GM12873 (cell line): ENCODE data around the gene ASTN2.

Source experiments
- CTCF ChIP-seq: IDR thresholded peaks from 2 replicates; pipeline ENCODE4 v1.5.1; 2012; ENCODE audit warnings: low read depth, mild to moderate bottlenecking, moderate library complexity, low read length, control low read depth; ENCODE audit not compliant: insufficient read depth; ENCODE audit errors: missing control alignments

ASTN2 gene

GRCh38 chr9:116939161-116939560 is 475.7 kb downstream of the ASTN2 start:
- TF ChIP-seq CTCF, result no peak

DNA sequence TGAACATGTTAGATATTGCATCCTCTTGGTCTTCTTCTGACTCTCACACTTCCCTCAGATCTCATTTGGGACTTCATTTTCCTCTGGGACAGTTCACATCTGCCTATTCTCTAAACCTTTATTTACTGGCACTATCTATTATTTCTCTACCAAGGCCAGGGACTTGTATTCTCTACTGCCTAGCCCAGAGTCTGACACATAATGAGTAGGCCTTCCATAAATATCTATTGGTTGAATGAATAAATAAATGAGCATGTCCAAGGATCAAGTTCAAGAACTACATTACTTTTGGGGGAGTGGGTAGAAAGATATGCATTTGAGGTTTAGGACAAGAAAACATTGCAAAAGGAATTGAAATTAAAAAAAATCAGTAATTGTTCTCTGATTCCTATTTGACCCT is 477.5 kb downstream of the ASTN2 start:
- no peak for TF ChIP-seq CTCF

GRCh38 chr9:116935149-116935897 is 479.5 kb downstream of the ASTN2 start:
- no peak for TF ChIP-seq CTCF

- no peak for TF ChIP-seq CTCF
These were observed 480.7 kb downstream of the ASTN2 start for GRCh38 chr9:116934131-116934530.

DNA sequence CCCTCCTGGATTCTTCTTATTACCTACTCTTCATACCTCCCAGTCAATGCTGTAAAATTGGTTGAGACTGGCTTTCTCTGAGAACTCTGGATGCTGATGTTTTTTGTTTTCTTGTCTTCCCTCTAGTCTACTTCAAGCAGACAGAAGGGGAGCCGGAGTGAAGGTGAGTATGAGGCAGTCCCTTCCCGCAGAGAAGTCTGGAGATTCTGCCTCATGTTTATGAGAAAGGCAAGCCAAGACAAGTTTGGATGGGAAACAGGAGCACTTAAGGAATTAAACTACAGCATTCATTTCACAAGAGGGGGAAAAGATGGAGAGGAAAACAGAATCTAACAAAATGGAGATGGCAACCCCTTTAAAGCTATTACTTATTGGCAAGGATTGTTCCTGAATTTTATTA is 481.6 kb downstream of the ASTN2 start:
- TF ChIP-seq CTCF, result no peak

DNA sequence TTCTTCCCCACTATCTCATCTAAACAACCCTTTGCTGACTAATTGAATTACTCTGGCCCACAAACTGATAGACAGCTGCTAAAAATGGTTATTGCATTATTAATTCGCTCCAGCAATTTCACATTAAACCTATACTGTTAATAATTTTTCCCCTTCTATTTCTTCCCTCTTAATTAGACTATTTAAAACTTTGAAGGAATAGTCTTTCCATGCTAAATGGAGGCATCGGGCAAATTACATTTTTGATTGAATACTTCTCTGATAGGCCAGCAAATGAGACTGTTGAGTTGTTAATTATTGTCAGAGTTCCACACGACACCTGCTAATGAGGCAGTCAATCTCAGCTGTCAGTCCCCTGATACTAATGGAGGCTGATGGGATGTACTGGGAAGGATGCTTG is 485.2 kb downstream of the ASTN2 start:
- TF ChIP-seq CTCF, result no peak

DNA sequence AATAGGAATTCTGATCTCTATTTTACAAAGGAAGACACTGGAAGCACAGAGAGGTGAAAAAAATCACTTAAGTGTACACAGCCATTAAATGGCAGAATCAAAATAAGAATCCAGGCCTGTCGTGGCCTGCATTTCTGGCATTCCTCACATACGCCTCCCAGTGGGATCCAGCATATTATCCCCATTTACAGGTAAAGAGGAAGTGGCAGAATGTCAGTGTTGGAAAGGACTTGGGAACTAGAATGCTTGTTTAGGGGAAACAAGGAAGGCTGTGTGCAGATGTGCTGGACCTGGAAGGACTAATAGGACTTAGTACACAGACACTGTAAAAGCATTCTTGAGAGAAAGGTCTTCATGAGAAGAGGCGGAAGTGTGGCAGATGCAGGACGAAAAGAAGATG is 486.0 kb downstream of the ASTN2 start:
- TF ChIP-seq CTCF, result no peak
